ENCODE results near the gene NIN.

The NIN gene

DNA sequence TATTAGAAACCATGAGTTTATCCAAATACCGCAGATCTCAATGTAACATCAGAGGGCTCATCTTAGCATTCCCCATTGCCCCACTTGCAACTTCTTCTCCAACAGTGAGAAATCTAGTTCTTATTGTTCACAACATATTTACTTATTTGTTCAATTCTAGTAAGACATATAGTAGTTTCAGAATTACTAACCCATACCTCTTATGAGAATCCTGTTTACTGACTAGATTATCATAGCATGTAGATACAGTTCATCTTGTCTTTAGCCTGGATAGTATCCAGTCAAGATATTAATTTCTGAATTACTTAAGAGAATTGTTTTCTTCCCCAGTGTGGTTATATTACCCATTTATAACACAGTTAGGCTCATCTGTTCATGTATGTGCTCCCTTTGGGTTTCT, 80.6 kb downstream of the NIN start:
- DNase-seq (ENCODE audit: insufficient read length, low spot score) = no peak
- TF ChIP-seq, protein P1, sequence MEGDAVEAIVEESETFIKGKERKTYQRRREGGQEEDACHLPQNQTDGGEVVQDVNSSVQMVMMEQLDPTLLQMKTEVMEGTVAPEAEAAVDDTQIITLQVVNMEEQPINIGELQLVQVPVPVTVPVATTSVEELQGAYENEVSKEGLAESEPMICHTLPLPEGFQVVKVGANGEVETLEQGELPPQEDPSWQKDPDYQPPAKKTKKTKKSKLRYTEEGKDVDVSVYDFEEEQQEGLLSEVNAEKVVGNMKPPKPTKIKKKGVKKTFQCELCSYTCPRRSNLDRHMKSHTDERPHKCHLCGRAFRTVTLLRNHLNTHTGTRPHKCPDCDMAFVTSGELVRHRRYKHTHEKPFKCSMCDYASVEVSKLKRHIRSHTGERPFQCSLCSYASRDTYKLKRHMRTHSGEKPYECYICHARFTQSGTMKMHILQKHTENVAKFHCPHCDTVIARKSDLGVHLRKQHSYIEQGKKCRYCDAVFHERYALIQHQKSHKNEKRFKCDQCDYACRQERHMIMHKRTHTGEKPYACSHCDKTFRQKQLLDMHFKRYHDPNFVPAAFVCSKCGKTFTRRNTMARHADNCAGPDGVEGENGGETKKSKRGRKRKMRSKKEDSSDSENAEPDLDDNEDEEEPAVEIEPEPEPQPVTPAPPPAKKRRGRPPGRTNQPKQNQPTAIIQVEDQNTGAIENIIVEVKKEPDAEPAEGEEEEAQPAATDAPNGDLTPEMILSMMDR (IDR thresholded peaks at IDR 0.05; ENCODE audit: insufficient read depth, missing control alignments) = no peak
- no peak for FAIRE-seq

DNA sequence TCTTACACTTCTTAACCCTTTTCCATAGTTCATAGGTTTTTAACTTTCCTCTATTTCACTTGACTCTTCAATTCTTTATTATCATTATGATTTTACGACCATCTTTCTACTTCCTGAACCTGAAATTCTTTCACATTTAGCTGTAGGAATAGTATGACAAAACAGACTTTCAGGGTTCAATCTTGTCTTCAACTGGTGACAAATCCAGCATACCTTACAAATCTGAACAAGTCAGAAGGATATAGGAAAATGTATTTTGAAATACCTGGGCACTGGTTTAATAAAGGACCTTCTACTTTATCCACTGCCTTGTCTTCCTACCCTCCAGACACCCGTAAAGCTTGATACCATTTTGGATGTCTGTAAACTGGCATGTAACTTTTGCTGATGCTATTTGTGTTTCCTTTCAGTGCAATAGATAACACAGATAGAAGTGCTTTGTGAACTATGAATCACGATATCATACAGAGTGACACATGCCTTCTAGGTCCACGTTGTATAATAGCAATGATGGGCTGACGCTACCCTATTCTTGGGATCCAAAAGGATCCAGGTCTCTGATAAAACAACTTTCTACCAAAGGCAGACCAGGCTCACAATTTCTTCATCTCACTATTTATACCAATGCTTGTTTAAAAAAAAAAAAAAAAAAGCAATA, 85.4 kb downstream of the NIN start:
- DNase-seq (ENCODE audit: insufficient read length, low spot score) (no peak), FAIRE-seq (no peak)
- TF ChIP-seq, protein P1 (IDR thresholded peaks at IDR 0.05; ENCODE audit: insufficient read depth, missing control alignments) = no peak

DNA sequence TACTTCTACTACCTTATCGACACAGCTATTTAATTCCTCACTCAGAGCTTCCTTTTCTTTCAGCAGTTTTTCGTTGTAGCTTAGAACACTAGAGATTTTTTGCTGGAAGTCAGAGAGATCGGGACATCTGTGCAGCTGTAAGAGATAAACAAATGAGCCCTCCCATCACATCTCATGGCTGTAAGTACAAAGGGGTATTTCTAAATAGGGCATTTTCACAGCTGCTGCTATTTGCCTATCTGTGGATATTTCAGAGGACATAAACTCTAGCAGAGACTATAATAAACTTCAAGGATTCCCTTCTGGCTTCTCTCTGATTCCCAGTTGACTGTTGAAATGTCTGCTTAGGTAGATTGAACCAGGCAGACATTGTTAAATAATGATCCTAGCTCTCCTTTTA, 86.7 kb downstream of the NIN start:
- TF ChIP-seq, protein P1 (IDR thresholded peaks at IDR 0.05; ENCODE audit: insufficient read depth, missing control alignments) = no peak
- DNase-seq (ENCODE audit: insufficient read length, low spot score) (no peak), FAIRE-seq (no peak)

DNA sequence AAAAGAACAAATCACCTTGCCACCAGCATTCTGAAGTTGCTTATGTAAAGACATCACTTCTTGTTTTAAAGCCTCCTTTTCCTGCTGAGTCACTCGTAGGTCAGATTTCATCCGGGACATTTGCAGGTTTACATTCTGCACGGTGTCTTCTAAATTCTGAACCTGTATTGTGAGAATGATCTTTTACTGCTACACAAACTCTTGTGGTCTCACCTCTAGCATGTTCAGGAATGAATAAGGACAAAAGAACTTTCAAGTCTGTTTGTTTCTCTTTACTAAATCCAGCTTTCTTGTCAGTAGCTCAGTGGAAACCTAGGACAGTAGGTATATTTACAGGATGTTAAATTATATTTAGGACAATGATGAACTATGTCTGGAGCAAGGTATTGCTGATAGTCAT, 89.4 kb downstream of the NIN start:
- DNase-seq (ENCODE audit: insufficient read length, low spot score) (no peak), FAIRE-seq (no peak)
- TF ChIP-seq, protein P1 (IDR thresholded peaks at IDR 0.05; ENCODE audit: insufficient read depth, missing control alignments) = no peak

DNA sequence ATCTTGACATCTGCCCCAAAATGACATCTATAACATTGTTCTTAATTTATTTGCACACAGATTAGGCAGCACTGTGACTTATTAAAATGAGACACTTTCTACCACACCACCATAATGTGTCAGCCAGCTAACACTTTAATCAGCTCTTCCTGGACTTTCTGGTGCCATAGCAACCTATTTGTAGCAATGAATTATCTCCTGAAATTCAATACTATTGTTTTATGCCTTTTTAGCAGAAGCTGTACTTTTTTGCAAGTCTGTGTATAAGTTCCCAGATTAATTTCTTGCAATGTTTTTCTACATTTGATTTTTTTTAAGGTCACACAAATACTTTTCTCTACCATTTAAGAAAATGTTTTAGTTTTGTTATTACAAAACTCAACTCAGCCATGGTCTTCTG, 90.1 kb downstream of the NIN start:
- FAIRE-seq (no peak), DNase-seq (ENCODE audit: insufficient read length, low spot score) (no peak)
- TF ChIP-seq, protein P1 (IDR thresholded peaks at IDR 0.05; ENCODE audit: insufficient read depth, missing control alignments) = no peak

DNA sequence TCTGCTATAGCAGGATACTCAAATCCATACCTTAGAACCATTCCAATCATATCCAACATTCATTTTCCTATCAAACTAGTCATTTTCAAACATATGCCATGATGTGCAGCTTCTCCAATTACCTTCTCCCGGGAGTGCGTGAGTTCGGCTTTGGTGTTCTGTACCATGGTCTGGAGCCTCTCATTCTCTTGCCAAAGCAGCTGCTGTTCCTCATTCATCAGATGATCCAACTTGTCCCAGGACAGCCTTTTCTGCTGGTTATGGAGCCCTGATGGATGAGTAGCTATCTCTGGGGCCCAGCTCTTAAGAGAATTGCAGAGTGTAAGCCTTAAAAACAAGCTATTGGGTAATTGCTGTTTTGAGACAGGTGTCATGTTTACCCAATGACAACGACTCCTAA, 91.8 kb downstream of the NIN start:
- FAIRE-seq = no peak
- TF ChIP-seq, protein P1 (IDR thresholded peaks at IDR 0.05; ENCODE audit: insufficient read depth, missing control alignments) = no peak

DNA sequence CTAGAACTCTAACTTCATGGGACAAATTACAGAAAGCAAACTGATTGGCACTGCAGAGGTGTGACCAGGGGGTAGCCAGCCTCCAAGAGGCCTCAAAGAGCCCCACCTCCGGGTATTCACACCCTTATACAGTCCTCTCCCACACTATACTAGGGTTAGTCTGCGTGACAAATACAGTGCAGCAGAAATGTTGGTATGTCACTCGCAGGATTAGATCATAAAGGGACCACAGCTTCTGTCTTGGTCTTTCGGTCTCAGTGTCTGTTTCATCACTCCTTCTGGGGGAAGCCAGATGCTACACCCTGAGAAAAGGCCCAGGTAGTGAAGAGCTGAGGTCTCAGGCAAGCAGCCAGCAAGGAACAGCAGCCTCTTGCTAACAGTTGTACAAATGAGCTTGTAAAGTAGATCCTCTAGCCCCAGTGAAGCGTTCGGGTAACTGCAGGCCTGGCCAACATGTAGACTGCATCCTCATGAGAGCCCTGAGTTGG, 94.0 kb downstream of the NIN start:
- DNase-seq (ENCODE audit: insufficient read length, low spot score) (no peak), FAIRE-seq (no peak)
- TF ChIP-seq, protein P1 (IDR thresholded peaks at IDR 0.05; ENCODE audit: insufficient read depth, missing control alignments) = no peak

More for the DNA sequence above, 91.8 kb downstream of the NIN start:
- no peak for DNase-seq (ENCODE audit: insufficient read length, low spot score)
